HFF-Myc (cell line): ENCODE data around the gene CTRB1.
"Not testable (repeated sequence)": the region's sequence is repeated elsewhere in the genome, so short reads cannot be mapped to it uniquely, and the experiment has no call there.

ENCODE experiments used
- DNase-seq: peaks from one replicate; pipeline ENCODE4 v3.0.0-alpha.2; 2011; ENCODE audit warnings: low read depth; ENCODE audit errors: extremely low read depth
- H3K4me3 ChIP-seq: replicated peaks from 2 replicates; pipeline ENCODE4 v1.5.1; 2011; ENCODE audit warnings: low read depth, mild to moderate bottlenecking, control low read depth, low read length
- TF ChIP-seq, protein P1 (sequence below): IDR thresholded peaks from 2 replicates; pipeline ENCODE4 v1.5.1; 2012; ENCODE audit warnings: mild to moderate bottlenecking, low read depth, low read length, control low read depth; ENCODE audit errors: missing control alignments

Gene CTRB1

DNA sequence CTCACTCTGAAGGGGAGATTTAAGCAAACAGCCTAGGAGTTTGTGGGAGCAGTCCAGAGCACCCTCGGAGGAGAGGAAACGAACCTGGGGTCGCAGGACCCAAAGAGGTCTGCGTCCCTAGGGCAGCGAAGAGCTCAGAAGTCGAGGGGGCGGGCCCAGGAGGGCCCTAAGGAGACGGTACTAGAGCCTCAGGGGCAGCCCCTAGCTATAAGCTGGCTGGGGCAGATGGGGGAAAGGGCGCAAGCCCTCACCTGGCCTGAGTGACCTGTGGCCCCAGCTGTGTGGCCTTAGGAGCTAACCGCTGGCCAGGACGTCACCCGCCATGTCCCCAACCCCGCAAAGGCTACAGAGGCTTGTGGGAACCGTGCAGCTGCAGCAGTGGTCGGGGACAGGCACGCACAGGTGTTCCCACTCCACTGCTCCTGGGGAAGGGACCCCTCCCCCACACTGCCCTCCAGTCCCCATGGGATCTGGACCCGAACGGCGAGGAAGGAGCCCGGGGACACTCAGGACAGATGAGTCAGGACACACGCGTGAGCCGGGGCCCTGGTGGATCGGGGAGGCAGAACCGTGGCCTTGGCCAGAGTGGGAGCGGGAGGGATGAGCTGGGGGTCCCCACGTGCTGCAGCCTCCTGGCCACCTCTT is 9.8 kb upstream of the CTRB1 start:
- no peak for DNase-seq
- no peak overlapping the region for H3K4me3 ChIP-seq
- TF ChIP-seq, protein P1, sequence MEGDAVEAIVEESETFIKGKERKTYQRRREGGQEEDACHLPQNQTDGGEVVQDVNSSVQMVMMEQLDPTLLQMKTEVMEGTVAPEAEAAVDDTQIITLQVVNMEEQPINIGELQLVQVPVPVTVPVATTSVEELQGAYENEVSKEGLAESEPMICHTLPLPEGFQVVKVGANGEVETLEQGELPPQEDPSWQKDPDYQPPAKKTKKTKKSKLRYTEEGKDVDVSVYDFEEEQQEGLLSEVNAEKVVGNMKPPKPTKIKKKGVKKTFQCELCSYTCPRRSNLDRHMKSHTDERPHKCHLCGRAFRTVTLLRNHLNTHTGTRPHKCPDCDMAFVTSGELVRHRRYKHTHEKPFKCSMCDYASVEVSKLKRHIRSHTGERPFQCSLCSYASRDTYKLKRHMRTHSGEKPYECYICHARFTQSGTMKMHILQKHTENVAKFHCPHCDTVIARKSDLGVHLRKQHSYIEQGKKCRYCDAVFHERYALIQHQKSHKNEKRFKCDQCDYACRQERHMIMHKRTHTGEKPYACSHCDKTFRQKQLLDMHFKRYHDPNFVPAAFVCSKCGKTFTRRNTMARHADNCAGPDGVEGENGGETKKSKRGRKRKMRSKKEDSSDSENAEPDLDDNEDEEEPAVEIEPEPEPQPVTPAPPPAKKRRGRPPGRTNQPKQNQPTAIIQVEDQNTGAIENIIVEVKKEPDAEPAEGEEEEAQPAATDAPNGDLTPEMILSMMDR: no peak

DNA sequence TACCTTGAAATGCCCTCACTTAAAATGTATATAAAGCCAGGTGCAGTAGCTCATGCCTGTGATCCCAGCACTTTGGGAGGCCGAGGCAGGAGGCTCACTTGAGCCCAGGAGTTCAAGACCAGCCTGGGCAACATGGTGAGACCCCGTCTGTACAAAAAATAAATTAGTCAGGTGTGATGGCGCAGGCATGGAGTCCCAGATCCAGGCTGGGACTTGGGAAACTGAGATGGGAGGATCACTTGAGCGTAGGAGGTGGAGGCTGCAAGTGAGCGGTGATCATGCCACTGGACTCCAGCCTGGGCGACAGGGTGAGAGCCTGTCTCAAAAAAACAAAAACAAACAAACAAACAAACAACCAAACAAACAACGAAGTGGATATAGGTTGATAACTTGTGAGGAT is 9.3 kb upstream of the CTRB1 start:
- H3K4me3 ChIP-seq, DNase-seq: not testable (repeated sequence)

DNA sequence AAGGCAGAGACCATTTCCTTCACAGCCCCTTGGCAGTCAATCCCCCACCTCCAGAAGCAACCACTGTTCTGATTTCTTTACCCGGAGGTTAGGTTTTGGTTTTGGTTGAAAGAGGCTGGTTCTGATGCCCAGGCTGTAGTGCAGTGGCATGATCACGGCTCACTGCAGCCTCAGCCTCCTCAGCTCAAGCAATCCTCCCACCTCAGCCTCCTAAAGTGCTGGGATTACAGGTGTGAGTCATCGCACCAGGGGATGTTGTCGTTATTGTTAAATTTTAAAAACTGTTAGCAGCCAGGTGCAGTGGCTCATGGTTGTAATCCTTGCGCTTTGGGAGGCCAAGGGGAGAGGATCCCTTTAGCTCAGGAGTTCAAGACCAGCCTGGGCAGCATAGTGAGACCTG is 8.8 kb upstream of the CTRB1 start:
- TF ChIP-seq, protein P1: no peak
- no peak for DNase-seq
- H3K4me3 ChIP-seq: no peak overlapping the region

DNA sequence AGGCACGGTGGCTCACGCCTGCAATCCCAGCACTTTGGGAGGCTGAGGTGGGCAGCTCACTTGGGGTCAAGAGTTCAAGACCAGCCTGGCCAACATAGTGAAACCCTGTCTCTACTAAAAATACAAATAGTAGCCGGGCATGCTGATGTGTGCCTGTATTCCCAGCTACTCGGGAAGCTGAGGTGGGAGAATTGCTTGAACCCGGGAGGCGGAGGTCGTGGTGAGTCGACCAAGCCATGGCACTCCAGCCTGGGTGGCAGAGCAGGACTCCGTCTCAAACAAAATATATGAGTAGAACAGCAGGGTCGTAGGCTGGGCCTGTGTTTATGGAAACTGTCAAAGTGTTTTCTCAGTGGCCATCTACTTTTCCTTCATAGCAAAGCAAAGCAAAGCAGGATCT is 7.5 kb upstream of the CTRB1 start:
- not testable (repeated sequence) for DNase-seq, H3K4me3 ChIP-seq

DNA sequence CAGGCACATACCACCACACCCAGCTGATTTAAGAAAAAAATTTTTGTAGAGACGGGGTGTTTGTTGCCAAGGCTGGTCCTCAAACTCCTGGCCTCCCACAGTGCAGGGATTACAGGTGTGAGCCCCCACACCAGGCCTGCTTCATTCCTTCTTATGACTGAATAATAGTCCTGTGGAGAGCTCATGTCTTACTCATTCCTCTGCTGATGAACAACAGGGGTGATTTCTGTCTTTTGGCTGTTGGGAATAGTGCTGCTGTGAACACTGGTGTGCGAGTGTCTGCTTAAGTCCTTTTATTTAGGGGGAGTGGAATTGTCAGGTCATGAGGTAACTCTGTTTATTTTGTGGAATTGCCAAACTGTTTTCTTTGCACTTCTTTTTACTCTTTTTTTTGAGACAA is 2.7 kb upstream of the CTRB1 start:
- DNase-seq: no peak
- TF ChIP-seq, protein P1: no peak

DNA sequence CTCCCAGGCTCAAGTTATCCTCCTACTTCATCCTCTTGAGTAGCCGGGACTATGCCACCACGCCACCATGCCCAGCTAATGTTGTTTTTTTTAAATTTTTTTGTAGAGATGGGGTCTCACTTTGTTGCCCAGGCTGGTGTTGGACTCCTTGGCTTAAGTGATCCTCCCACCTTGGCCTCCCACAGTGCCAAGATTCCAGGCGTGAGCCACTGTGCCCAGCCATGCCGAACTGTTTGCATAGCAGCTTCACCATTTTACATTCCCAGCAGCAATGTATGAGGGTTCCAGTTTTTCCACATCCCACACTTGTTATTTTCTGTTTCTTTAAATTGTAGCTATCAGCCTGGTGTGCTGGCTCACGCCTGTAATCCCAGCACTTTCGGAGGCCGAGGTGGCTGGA is 2.2 kb upstream of the CTRB1 start:
- H3K4me3 ChIP-seq: no peak overlapping the region
- TF ChIP-seq, protein P1: no peak
- no peak for DNase-seq

More for the DNA sequence above, 2.7 kb upstream of the CTRB1 start:
- H3K4me3 ChIP-seq: no peak overlapping the region

DNA sequence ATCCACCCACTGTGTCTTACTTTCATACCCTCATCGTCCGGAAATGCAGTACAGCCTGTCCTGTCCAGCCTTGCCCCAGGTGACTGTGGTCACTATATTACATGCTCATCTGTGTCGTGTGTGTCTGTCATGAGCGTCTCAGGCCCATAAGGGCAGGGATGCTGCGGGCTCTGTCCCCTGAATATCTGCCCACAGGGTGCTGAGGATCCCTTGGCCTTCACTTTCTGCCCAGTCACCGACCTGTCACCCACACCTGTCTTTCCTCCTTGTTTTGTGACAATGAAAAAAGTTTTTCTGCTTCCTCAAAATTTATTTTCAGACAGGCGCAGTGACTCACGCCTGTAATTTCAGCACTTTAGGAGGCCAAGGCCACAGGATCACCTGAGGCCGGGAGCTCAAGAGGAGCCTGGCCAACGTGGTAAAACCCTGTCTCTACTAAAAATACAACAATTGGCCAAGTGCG is 1.4 kb upstream of the CTRB1 start:
- TF ChIP-seq, protein P1: no peak
- no peak for DNase-seq
- H3K4me3 ChIP-seq: no peak overlapping the region

DNA sequence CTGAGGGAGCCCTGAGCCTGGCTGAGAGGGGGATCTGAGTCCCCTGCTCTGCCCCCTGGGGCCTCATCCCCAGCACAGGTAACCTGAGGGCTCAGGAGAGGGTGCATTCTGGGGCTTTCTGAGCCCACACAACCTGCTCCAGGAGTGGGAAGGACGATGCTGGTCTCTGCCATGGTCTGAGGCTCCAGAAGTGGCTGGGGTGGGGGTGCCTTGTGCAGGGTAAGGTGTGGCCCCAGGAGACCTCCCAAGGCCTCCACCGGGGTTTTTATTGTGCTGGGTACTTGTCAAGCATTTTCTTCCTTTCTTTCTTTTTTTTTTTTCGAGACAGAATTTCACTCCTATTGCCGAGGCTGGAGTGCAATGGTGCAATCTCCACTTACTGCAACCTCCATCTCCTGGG is 300 bp downstream of the CTRB1 start:
- TF ChIP-seq, protein P1: no peak
- DNase-seq: no peak
- no peak overlapping the region for H3K4me3 ChIP-seq
